ENCODE results near the gene MEIOC. TPM values are rescaled to one million over a fixed set of nuclear protein-coding genes. Genes with fewer than 3 reads are reported as not detected.
A peak's percentile ranks its signal among the peaks of the same experiment; 100 is the strongest.
"Not testable (repeated sequence)": the region's sequence is repeated elsewhere in the genome, so short reads cannot be mapped to it uniquely, and the experiment has no call there.

Gene MEIOC
- total and polyA plus RNA-seq, 2 experiments from 2014 or later: 0.21 to 1.1 TPM

- no peaks in the 10 kb centered on the region for H3K27me3 ChIP-seq
- no peaks in the 10 kb centered on the region for H3K36me3 ChIP-seq
- peak; percentile 69 to 91 for DNase-seq (ENCODE audit: low read depth in 1 of 2, low spot score in 1 of 2)
- no peaks in the 10 kb centered on the region for H3K9me3 ChIP-seq (ENCODE audit: low read depth)
- H3K27ac ChIP-seq: peak overlapping the region; percentile 77
- H3K4me3 ChIP-seq: no peak overlapping the region
- TF ChIP-seq CTCF (IDR thresholded peaks at IDR 0.05; ENCODE audit: low read depth, low read length): no peak
- peaks cover 14% of the 10 kb centered on the region for H3K4me1 ChIP-seq (ENCODE audit: low read depth)
These were observed 27.8 kb upstream of the MEIOC start for GRCh38 chr17:44628243-44629188.

- Histone ChIP-seq H3K27ac (peak overlapping the region; percentile 77), H3K4me1 (ENCODE audit: low read depth) (peaks cover 14% of the 10 kb centered on the region), H3K27me3 (no peaks in the 10 kb centered on the region), H3K9me3 (ENCODE audit: low read depth) (no peaks in the 10 kb centered on the region), H3K36me3 (no peaks in the 10 kb centered on the region), H3K4me3 (no peak overlapping the region)
- DNase-seq (ENCODE audit: low read depth in 1 of 2, low spot score in 1 of 2): no peak
- TF ChIP-seq CTCF (IDR thresholded peaks at IDR 0.05; ENCODE audit: low read depth, low read length): no peak
These were observed 27.0 kb upstream of the MEIOC start for GRCh38 chr17:44629314-44629713.

- no peak overlapping the region for H3K27ac ChIP-seq
- no peak for TF ChIP-seq CTCF (IDR thresholded peaks at IDR 0.05; ENCODE audit: low read depth, low read length)
- H3K36me3 ChIP-seq: no peaks in the 10 kb centered on the region
- peaks cover 14% of the 10 kb centered on the region for H3K4me1 ChIP-seq (ENCODE audit: low read depth)
- H3K4me3 ChIP-seq: no peak overlapping the region
- H3K9me3 ChIP-seq (ENCODE audit: low read depth): no peaks in the 10 kb centered on the region
- H3K27me3 ChIP-seq: no peaks in the 10 kb centered on the region
- no peak for DNase-seq (ENCODE audit: low read depth in 1 of 2, low spot score in 1 of 2)
These were observed 25.6 kb upstream of the MEIOC start for GRCh38 chr17:44630703-44631102.

- Histone ChIP-seq H3K4me3 (no peak overlapping the region), H3K4me1 (ENCODE audit: low read depth) (no peaks in the 10 kb centered on the region), H3K27me3 (no peaks in the 10 kb centered on the region), H3K9me3 (ENCODE audit: low read depth) (no peaks in the 10 kb centered on the region), H3K36me3 (no peaks in the 10 kb centered on the region), H3K27ac (no peak overlapping the region)
- DNase-seq (ENCODE audit: low read depth in 1 of 2, low spot score in 1 of 2): no peak
- no peak for TF ChIP-seq CTCF (IDR thresholded peaks at IDR 0.05; ENCODE audit: low read depth, low read length)
These were observed 22.3 kb upstream of the MEIOC start for GRCh38 chr17:44633998-44634397.

- not testable (repeated sequence) for H3K36me3 ChIP-seq; DNase-seq (ENCODE audit: low read depth in 1 of 2, low spot score in 1 of 2); H3K4me1 ChIP-seq (ENCODE audit: low read depth); H3K27ac ChIP-seq; H3K27me3 ChIP-seq; H3K9me3 ChIP-seq (ENCODE audit: low read depth); H3K4me3 ChIP-seq
These were observed 21.9 kb upstream of the MEIOC start for GRCh38 chr17:44634401-44634800.

- no peaks in the 10 kb centered on the region for H3K27me3 ChIP-seq
- H3K36me3 ChIP-seq: no peaks in the 10 kb centered on the region
- peak; percentile 46 for TF ChIP-seq CTCF (IDR thresholded peaks at IDR 0.05; ENCODE audit: low read depth, low read length)
- no peak overlapping the region for H3K27ac ChIP-seq
- H3K4me3 ChIP-seq: no peak overlapping the region
- H3K9me3 ChIP-seq (ENCODE audit: low read depth): no peaks in the 10 kb centered on the region
- peak; percentile 40 to 77 for DNase-seq (ENCODE audit: low read depth in 1 of 2, low spot score in 1 of 2)
- no peaks in the 10 kb centered on the region for H3K4me1 ChIP-seq (ENCODE audit: low read depth)
These were observed 19.7 kb upstream of the MEIOC start for GRCh38 chr17:44636562-44636961.

All from cardiac muscle cell (in vitro differentiated cells and primary cell).